IPS-20b (cell line): ENCODE data around the gene GABRG3.

Source experiments
- H3K27ac ChIP-seq: one replicate; pipeline ENCODE4 v1.5.1; 2013; ENCODE audit warnings: low read length
- H3K27me3 ChIP-seq: 2 replicates; pipeline ENCODE4 v1.6.1; 2013; ENCODE audit warnings: mild to moderate bottlenecking, low read length, inconsistent platforms; ENCODE audit not compliant: insufficient read depth
- H3K36me3 ChIP-seq: 2 replicates; pipeline ENCODE4 v1.6.1; 2013; ENCODE audit warnings: low read depth, mild to moderate bottlenecking, inconsistent platforms, low read length, moderate library complexity; ENCODE audit not compliant: insufficient read depth
- H3K4me1 ChIP-seq: 2 replicates; pipeline ENCODE4 v1.6.1; 2013; ENCODE audit warnings: mild to moderate bottlenecking, control low read depth, inconsistent platforms, low read length, moderate library complexity; ENCODE audit not compliant: insufficient read depth
- H3K4me3 ChIP-seq: 2 replicates; pipeline ENCODE4 v1.5.1; 2013; ENCODE audit warnings: mild to moderate bottlenecking, low read length, inconsistent platforms
- H3K9ac ChIP-seq: 2 replicates; pipeline ENCODE4 v1.6.1; 2013; ENCODE audit warnings: low read depth, mild to moderate bottlenecking, inconsistent platforms, low read length, moderate library complexity
- H3K9me3 ChIP-seq: 2 replicates; pipeline ENCODE4 v1.6.1; 2013; ENCODE audit warnings: mild to moderate bottlenecking, low read depth, low read length, inconsistent platforms; ENCODE audit not compliant: insufficient read depth

The GABRG3 gene

GRCh38 chr15:27254801-27255200, 283.8 kb downstream of the GABRG3 start:
- Histone ChIP-seq H3K9ac (no peak overlapping the region), H3K4me3 (no peak overlapping the region), H3K4me1 (peaks cover 11% of the 10 kb centered on the region; the same call in 1 of the 2 replicates), H3K27me3 (no peaks in the 10 kb centered on the region), H3K9me3 (no peaks in the 10 kb centered on the region), H3K27ac (no peak overlapping the region), H3K36me3 (no peaks in the 10 kb centered on the region)

- Histone ChIP-seq H3K27ac (no peak overlapping the region), H3K36me3 (no peaks in the 10 kb centered on the region), H3K9me3 (no peaks in the 10 kb centered on the region), H3K27me3 (no peaks in the 10 kb centered on the region), H3K4me1 (peaks cover 11% of the 10 kb centered on the region; the same call in 1 of the 2 replicates), H3K4me3 (no peak overlapping the region), H3K9ac (no peak overlapping the region)
Observed at GRCh38 chr15:27256446-27256845, 285.5 kb downstream of the GABRG3 start.

- peaks cover 4% of the 10 kb centered on the region for H3K27me3 ChIP-seq
- peaks cover 11% of the 10 kb centered on the region; the same call in 1 of the 2 replicates for H3K4me1 ChIP-seq
- no peak overlapping the region for H3K9ac ChIP-seq
Observed at GRCh38 chr15:27258287-27258686, 287.3 kb downstream of the GABRG3 start.

GRCh38 chr15:27260523-27260922, 289.5 kb downstream of the GABRG3 start:
- Histone ChIP-seq H3K27me3 (peaks cover 7% of the 10 kb centered on the region), H3K4me1 (peaks cover 11% of the 10 kb centered on the region; the same call in 1 of the 2 replicates), H3K9me3 (no peaks in the 10 kb centered on the region), H3K36me3 (no peaks in the 10 kb centered on the region), H3K4me3 (no peak overlapping the region), H3K9ac (no peak overlapping the region), H3K27ac (no peak overlapping the region)

More at GRCh38 chr15:27258287-27258686, 287.3 kb downstream of the GABRG3 start:
- Histone ChIP-seq H3K9me3 (no peaks in the 10 kb centered on the region), H3K4me3 (no peak overlapping the region), H3K36me3 (no peaks in the 10 kb centered on the region), H3K27ac (no peak overlapping the region)

GRCh38 chr15:27268923-27269322, 297.9 kb downstream of the GABRG3 start:
- no peak overlapping the region for H3K4me3 ChIP-seq
- H3K9me3 ChIP-seq, result no peaks in the 10 kb centered on the region
- H3K27ac ChIP-seq, result no peak overlapping the region
- no peaks in the 10 kb centered on the region for H3K4me1 ChIP-seq
- H3K27me3 ChIP-seq, result no peaks in the 10 kb centered on the region
- no peak overlapping the region for H3K9ac ChIP-seq
- H3K36me3 ChIP-seq, result no peaks in the 10 kb centered on the region

GRCh38 chr15:27271258-27271657, 300.3 kb downstream of the GABRG3 start:
- no peak overlapping the region for H3K27ac ChIP-seq
- no peaks in the 10 kb centered on the region for H3K27me3 ChIP-seq
- H3K9ac ChIP-seq, result no peak overlapping the region
- peaks cover 11% of the 10 kb centered on the region for H3K4me1 ChIP-seq
- no peaks in the 10 kb centered on the region for H3K36me3 ChIP-seq
- no peaks in the 10 kb centered on the region for H3K9me3 ChIP-seq
- H3K4me3 ChIP-seq, result no peak overlapping the region

- Histone ChIP-seq H3K36me3 (no peaks in the 10 kb centered on the region), H3K4me1 (peaks cover 11% of the 10 kb centered on the region), H3K4me3 (no peak overlapping the region), H3K27me3 (no peaks in the 10 kb centered on the region), H3K27ac (no peak overlapping the region), H3K9ac (no peak overlapping the region), H3K9me3 (no peaks in the 10 kb centered on the region)
Observed at GRCh38 chr15:27272427-27272826, 301.4 kb downstream of the GABRG3 start.

- Histone ChIP-seq H3K9me3 (no peaks in the 10 kb centered on the region), H3K4me1 (peaks cover 11% of the 10 kb centered on the region), H3K27me3 (no peaks in the 10 kb centered on the region), H3K4me3 (no peak overlapping the region), H3K36me3 (no peaks in the 10 kb centered on the region), H3K9ac (no peak overlapping the region), H3K27ac (no peak overlapping the region)
Observed at GRCh38 chr15:27273506-27273905, 302.5 kb downstream of the GABRG3 start.

GRCh38 chr15:27278761-27279160, 307.8 kb downstream of the GABRG3 start:
- no peak overlapping the region for H3K27ac ChIP-seq
- H3K4me1 ChIP-seq, result peaks cover 11% of the 10 kb centered on the region
- H3K36me3 ChIP-seq, result no peaks in the 10 kb centered on the region
- no peaks in the 10 kb centered on the region for H3K27me3 ChIP-seq
- no peak overlapping the region for H3K4me3 ChIP-seq
- H3K9me3 ChIP-seq, result no peaks in the 10 kb centered on the region
- no peak overlapping the region for H3K9ac ChIP-seq

GRCh38 chr15:27292641-27293040, 321.7 kb downstream of the GABRG3 start:
- Histone ChIP-seq H3K27ac (no peak overlapping the region), H3K9ac (no peak overlapping the region), H3K27me3 (no peaks in the 10 kb centered on the region), H3K4me1 (no peaks in the 10 kb centered on the region), H3K9me3 (no peaks in the 10 kb centered on the region), H3K4me3 (no peak overlapping the region), H3K36me3 (no peaks in the 10 kb centered on the region)

- no peaks in the 10 kb centered on the region for H3K27me3 ChIP-seq
- no peaks in the 10 kb centered on the region for H3K4me1 ChIP-seq
- H3K9ac ChIP-seq, result no peak overlapping the region
Observed at GRCh38 chr15:27293607-27294006, 322.6 kb downstream of the GABRG3 start.

GRCh38 chr15:27317736-27318135, 346.8 kb downstream of the GABRG3 start:
- Histone ChIP-seq H3K9ac (no peak overlapping the region), H3K4me1 (no peaks in the 10 kb centered on the region), H3K4me3 (no peak overlapping the region), H3K27ac (no peak overlapping the region), H3K9me3 (no peaks in the 10 kb centered on the region), H3K36me3 (no peaks in the 10 kb centered on the region), H3K27me3 (no peaks in the 10 kb centered on the region)

More at GRCh38 chr15:27293607-27294006, 322.6 kb downstream of the GABRG3 start:
- Histone ChIP-seq H3K4me3 (no peak overlapping the region), H3K27ac (no peak overlapping the region), H3K36me3 (no peaks in the 10 kb centered on the region), H3K9me3 (no peaks in the 10 kb centered on the region)
